ENCODE data around the gene NTSR2. TPM values are rescaled to one million over a fixed set of nuclear protein-coding genes. Genes with fewer than 3 reads are reported as not detected.

The NTSR2 gene
- total and polyA plus RNA-seq, 2 donors (not counting 3 experiments of a cell fraction or from before 2014, with no cell fraction given): not detected

- dilution Hi-C loops (cut with MboI; ENCODE audit: extremely low pct_ligation_motif_present, low sequenced_read_pairs) (no loop called here), intact Hi-C loops (cut with micrococcal nuclease) (loop anchor here (5.0 kb wide), 1 partner anchor 83 kb away; no protein-coding TSS in a partner anchor)
- Histone ChIP-seq H3K9ac (replicated peaks; ENCODE audit: extremely low read depth, insufficient read depth, low read length) (no peak overlapping the region), H4K20me1 (replicated peaks; ENCODE audit: control insufficient read depth, extremely low read depth, insufficient read depth, low read length) (no peaks in the 10 kb centered on the region), H3K9me3 (replicated peaks; ENCODE audit: control insufficient read depth, insufficient read depth, low read length) (no peaks in the 10 kb centered on the region), H3K36me3 (ENCODE audit: control insufficient read depth in 2 of 2, extremely low read depth in 1 of 2, insufficient read depth in 2 of 2, low read length in 2 of 2) (no peaks in the 10 kb centered on the region), H3K4me3 (replicated peaks in 1 of 3; ENCODE audit: insufficient read depth in 1 of 3, low read depth in 1 of 3, low read length in 3 of 3) (no peak overlapping the region), H2AFZ (ENCODE audit: low read depth, low read length) (no peak overlapping the region), H3K27ac (ENCODE audit: insufficient read depth, low read depth, low read length) (no peak overlapping the region), H3K9me1 (replicated peaks; ENCODE audit: control insufficient read depth, extremely low read depth, insufficient read depth, low read length) (no peaks in the 10 kb centered on the region), H3K27me3 (ENCODE audit: control insufficient read depth in 2 of 2, insufficient read depth in 2 of 2, low read length in 2 of 2) (peaks cover 4 to 9% of the 10 kb centered on the region in 2 experiments), H3K79me2 (ENCODE audit: control insufficient read depth, insufficient read depth, low read length) (no peaks in the 10 kb centered on the region), H3K4me1 (ENCODE audit: control insufficient read depth, extremely low read depth, insufficient read depth, low read length) (peaks cover 3% of the 10 kb centered on the region), H3K4me2 (ENCODE audit: insufficient read depth, low read length) (no peak overlapping the region)
- DNase-seq (ENCODE audit: low read depth, low spot score) (no peak), FAIRE-seq (no peak)
- ChIA-PET POLR2A (no interaction called here), CTCF (interaction anchor here (0.9 to 3.1 kb wide), 4 partner anchors 26 to 211 kb away, joined by 3 to 15 read pairs (median 3); no protein-coding TSS in a partner anchor)
- BruUV-seq (replicated peaks): no TSS peak
- TF ChIP-seq EZH2 (IDR thresholded peaks at IDR 0.05; ENCODE audit: borderline replicate concordance, low read depth, low read length, severe bottlenecking) (no peak), FOS (IDR thresholded peaks at IDR 0.05; ENCODE audit: borderline replicate concordance, insufficient read depth, low read length) (no peak), POLR2AphosphoS5 (IDR thresholded peaks at IDR 0.05; ENCODE audit: insufficient read depth, low read depth, low read length) (no peak), JUN (IDR thresholded peaks at IDR 0.05; ENCODE audit: borderline replicate concordance, insufficient read depth, insufficient read length, low read depth) (no peak), CTCF (IDR thresholded peaks at IDR 0.05; ENCODE audit: extremely low read depth in 1 of 2, insufficient read depth in 1 of 2, low read depth in 1 of 2, low read length in 2 of 2) (no peak), POLR2A (IDR thresholded peaks at IDR 0.05; ENCODE audit: low read depth, low read length) (no peak), GATA2 (IDR thresholded peaks at IDR 0.05; ENCODE audit: insufficient read depth, insufficient read length, low read depth, low read length) (no peak), MAX (IDR thresholded peaks at IDR 0.05; ENCODE audit: insufficient read depth, insufficient read length) (no peak), MYC (IDR thresholded peaks at IDR 0.05; ENCODE audit: low read depth, low read length) (no peak)
These were observed 15.0 kb upstream of the NTSR2 start for GRCh38 chr2:11684894-11685460.
